ENCODE measurements around the gene BIN1. TPM values are rescaled to one million over a fixed set of nuclear protein-coding genes. Genes with fewer than 3 reads are reported as not detected.

BIN1 gene
- total RNA-seq, 1 experiment from 2014 or later = 58.6 TPM

- no peak for DNase-seq (ENCODE audit: low read depth, low spot score)
- ChIA-PET CTCF (no interaction called here), POLR2A (no interaction called here)
- Histone ChIP-seq H3K4me3 (ENCODE audit: low read depth in 2 of 2, low read length in 2 of 2) (no peak overlapping the region), H3K4me1 (ENCODE audit: control insufficient read depth, insufficient read depth, low read length) (peaks cover 31% of the 10 kb centered on the region), H3K27me3 (ENCODE audit: control insufficient read depth, insufficient read depth, low read length) (no peaks in the 10 kb centered on the region), H3K9me3 (ENCODE audit: control insufficient read depth, insufficient read depth, low read depth, low read length) (no peaks in the 10 kb centered on the region), H3K27ac (ENCODE audit: low read length) (no peak overlapping the region), H3K36me3 (ENCODE audit: control insufficient read depth, insufficient read depth, low read length) (peaks cover 2% of the 10 kb centered on the region; the same call in 1 of the 2 replicates)
- no peak for ATAC-seq
- intact Hi-C loops (cut with micrococcal nuclease; ENCODE audit: unreplicated experiment) = no loop called here
- no TSS peak for BruUV-seq (replicated peaks)
- TF ChIP-seq POLR2AphosphoS5 (IDR thresholded peaks at IDR 0.05; ENCODE audit: low read depth, low read length) (no peak), SIN3A (IDR thresholded peaks at IDR 0.05; ENCODE audit: borderline replicate concordance, insufficient read depth, low read depth, low read length) (no peak), REST (IDR thresholded peaks at IDR 0.05; ENCODE audit: insufficient read depth in 1 of 2, low read depth in 2 of 2, low read length in 1 of 2) (no peak), CTCF (IDR thresholded peaks at IDR 0.05) (no peak)
- in situ Hi-C loops (cut with HindIII; ENCODE audit: low pct_unique_long_range_greater_than_20kb, low sequenced_read_pairs) = no loop called here
Measured at GRCh38 chr2:127102521-127103242, 4.3 kb downstream of the BIN1 start.

- in situ Hi-C loops (cut with HindIII; ENCODE audit: low pct_unique_long_range_greater_than_20kb, low sequenced_read_pairs) (no loop called here), intact Hi-C loops (cut with micrococcal nuclease; ENCODE audit: unreplicated experiment) (no loop called here)
- Histone ChIP-seq H3K4me3 (ENCODE audit: low read depth in 2 of 2, low read length in 2 of 2) (no peak overlapping the region), H3K4me1 (ENCODE audit: control insufficient read depth, insufficient read depth, low read length) (peaks cover 30% of the 10 kb centered on the region), H3K36me3 (ENCODE audit: control insufficient read depth, insufficient read depth, low read length) (peaks cover 2% of the 10 kb centered on the region; the same call in 1 of the 2 replicates), H3K27ac (ENCODE audit: low read length) (no peak overlapping the region), H3K27me3 (ENCODE audit: control insufficient read depth, insufficient read depth, low read length) (no peaks in the 10 kb centered on the region), H3K9me3 (ENCODE audit: control insufficient read depth, insufficient read depth, low read depth, low read length) (no peaks in the 10 kb centered on the region)
- ATAC-seq = no peak
- no peak for DNase-seq (ENCODE audit: low read depth, low spot score)
- TF ChIP-seq TCF7L2 (IDR thresholded peaks at IDR 0.05; ENCODE audit: low read depth, low read length) (no peak), POLR2AphosphoS5 (IDR thresholded peaks at IDR 0.05; ENCODE audit: low read depth, low read length) (no peak), SIN3A (IDR thresholded peaks at IDR 0.05; ENCODE audit: borderline replicate concordance, insufficient read depth, low read depth, low read length) (no peak), REST (IDR thresholded peaks at IDR 0.05; ENCODE audit: insufficient read depth in 1 of 2, low read depth in 2 of 2, low read length in 1 of 2) (no peak)
- ChIA-PET POLR2A (no interaction called here), CTCF (no interaction called here)
- BruUV-seq (replicated peaks) = no TSS peak
Measured at GRCh38 chr2:127101756-127102477, 5.0 kb downstream of the BIN1 start.

Measured in Panc1 (cell line).